Kidney (tissue), 14 donors: Measurements from ENCODE around the gene YBX1. TPM values are rescaled to one million over a fixed set of nuclear protein-coding genes. Genes with fewer than 3 reads are reported as not detected.

ENCODE experiments used
- DNase-seq, 5 donors: peaks; one replicate each; pipeline ENCODE4 v3.0.0-alpha.2; 2013 to 2020
- FAIRE-seq: peaks from 2 replicates; lab custom pipeline; 2012; peaks lifted over from hg19 to GRCh38; lab: Jason Lieb, UNC
- H3K27ac ChIP-seq, 2 donors: one replicate each; pipeline ENCODE4 v1.7.0; 2013; ENCODE audit warnings: low read depth in 2 of 2, low read length in 2 of 2, inconsistent platforms in 1 of 2
- H3K27me3 ChIP-seq: one replicate; pipeline ENCODE4 v1.7.1; 2013; ENCODE audit warnings: low read length, inconsistent platforms; ENCODE audit not compliant: control insufficient read depth, insufficient read depth
- H3K36me3 ChIP-seq, 3 donors: one replicate each; pipeline versions ENCODE4 v1.7.0 to v1.7.1; 2013; ENCODE audit warnings: low read length in 3 of 3, control low read depth in 1 of 3, inconsistent platforms in 1 of 3; ENCODE audit not compliant: insufficient read depth in 3 of 3, control insufficient read depth in 2 of 3
- H3K4me1 ChIP-seq, 3 donors: one replicate each; pipeline versions ENCODE4 v1.7.0 to v1.7.1; 2013; ENCODE audit warnings: low read length in 3 of 3, inconsistent platforms in 1 of 3, low read depth in 1 of 3; ENCODE audit not compliant: control insufficient read depth in 2 of 3, insufficient read depth in 2 of 3
- H3K4me3 ChIP-seq, 3 donors: one replicate each; pipeline versions ENCODE4 v1.7.0 to v1.8.1; 2013; ENCODE audit warnings: low read length in 3 of 3, control low read depth in 1 of 3, inconsistent platforms in 1 of 3
- H3K9ac ChIP-seq, 3 donors: one replicate each; pipeline versions ENCODE4 v1.7.0 to v1.7.1; 2013; ENCODE audit warnings: low read length in 3 of 3, control low read depth in 1 of 3, inconsistent platforms in 1 of 3
- H3K9me3 ChIP-seq, 3 donors: one replicate each; pipeline versions ENCODE4 v1.7.0 to v1.7.1; 2013; ENCODE audit warnings: low read length in 3 of 3, control low read depth in 1 of 3, inconsistent platforms in 1 of 3; ENCODE audit not compliant: control insufficient read depth in 2 of 3, insufficient read depth in 1 of 3
- intact Hi-C: fragments of 100-400 bp; cut with DNase I; formaldehyde crosslinking; loops from one replicate; pipeline ENCODE4 v1.11.1; 2022
- polyA plus RNA-seq: library from polyadenylated mRNA; stranded (reverse); fragments of 350-450 nt; fragmentation: Illumina TruSeq; extraction: RNeasy Lipid Tissue Mini Kit (QIAGEN cat#74804); gene quantifications from one replicate; pipeline ENCODE4 v1.2.3, GENCODE V29; 2014; ENCODE audit warnings: low read depth, low replicate concordance; ENCODE audit not compliant: insufficient read depth
- total RNA-seq: library from RNA; stranded (reverse); fragmentation: NEBNext Ultra II Directional; extraction: Animal tissue kit (Norgen Biotek cat#: 25700); gene quantifications from one replicate; pipeline ENCODE4 v1.2.1, GENCODE V29; 2021
- TF ChIP-seq, protein P1 (sequence below): IDR thresholded peaks from 3 replicates; pipeline ENCODE4 v1.5.1; 2012; ENCODE audit warnings: mild to moderate bottlenecking, moderate library complexity, borderline replicate concordance; ENCODE audit not compliant: insufficient read depth; ENCODE audit errors: extremely low read depth
- donor health status: control.
- donor health status: control.
- donor health status: control.
- donor health status: control.
- donor health status: control.
- donor health status: DM: yes; HTN: yes; CAD: no.
- donor health status: Normal renal cell carcinoma (clear cell type).

The YBX1 gene
- total and polyA plus RNA-seq, 2 donors from 2014 or later: 395 to 418 TPM

DNA sequence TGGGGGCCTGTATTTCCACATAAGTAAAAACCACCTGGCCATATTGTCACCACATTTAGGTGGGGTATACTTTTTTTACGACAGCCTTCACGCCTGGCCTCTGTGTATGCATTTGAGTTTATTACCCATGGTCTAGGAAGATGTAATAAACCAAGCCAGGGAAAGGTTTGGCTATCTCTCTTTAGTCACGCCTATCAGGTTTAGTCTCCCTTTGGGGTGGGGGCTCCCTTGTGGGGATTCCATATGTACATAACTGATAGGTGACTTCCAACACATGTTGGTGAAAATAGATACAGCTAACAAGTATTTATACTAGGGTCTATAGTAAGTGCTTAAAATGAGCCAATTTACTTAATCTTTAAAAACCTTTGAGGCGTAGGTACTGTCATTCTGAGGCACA lies 4.2 kb downstream of the YBX1 start:
- Histone ChIP-seq H3K36me3 (peaks cover 0 to 2% (median 0%) of the 10 kb centered on the region in 3 donors), H3K9me3 (no peaks in the 10 kb centered on the region), H3K9ac (no peak overlapping the region), H3K4me1 (peaks cover 0 to 32% (median 22%) of the 10 kb centered on the region in 3 donors), H3K27me3 (no peaks in the 10 kb centered on the region), H3K27ac (no peak overlapping the region), H3K4me3 (no peak overlapping the region)
- TF ChIP-seq, protein P1, sequence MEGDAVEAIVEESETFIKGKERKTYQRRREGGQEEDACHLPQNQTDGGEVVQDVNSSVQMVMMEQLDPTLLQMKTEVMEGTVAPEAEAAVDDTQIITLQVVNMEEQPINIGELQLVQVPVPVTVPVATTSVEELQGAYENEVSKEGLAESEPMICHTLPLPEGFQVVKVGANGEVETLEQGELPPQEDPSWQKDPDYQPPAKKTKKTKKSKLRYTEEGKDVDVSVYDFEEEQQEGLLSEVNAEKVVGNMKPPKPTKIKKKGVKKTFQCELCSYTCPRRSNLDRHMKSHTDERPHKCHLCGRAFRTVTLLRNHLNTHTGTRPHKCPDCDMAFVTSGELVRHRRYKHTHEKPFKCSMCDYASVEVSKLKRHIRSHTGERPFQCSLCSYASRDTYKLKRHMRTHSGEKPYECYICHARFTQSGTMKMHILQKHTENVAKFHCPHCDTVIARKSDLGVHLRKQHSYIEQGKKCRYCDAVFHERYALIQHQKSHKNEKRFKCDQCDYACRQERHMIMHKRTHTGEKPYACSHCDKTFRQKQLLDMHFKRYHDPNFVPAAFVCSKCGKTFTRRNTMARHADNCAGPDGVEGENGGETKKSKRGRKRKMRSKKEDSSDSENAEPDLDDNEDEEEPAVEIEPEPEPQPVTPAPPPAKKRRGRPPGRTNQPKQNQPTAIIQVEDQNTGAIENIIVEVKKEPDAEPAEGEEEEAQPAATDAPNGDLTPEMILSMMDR: no peak
- no peak for DNase-seq
- intact Hi-C loops: no loop called here
- FAIRE-seq: no peak

DNA sequence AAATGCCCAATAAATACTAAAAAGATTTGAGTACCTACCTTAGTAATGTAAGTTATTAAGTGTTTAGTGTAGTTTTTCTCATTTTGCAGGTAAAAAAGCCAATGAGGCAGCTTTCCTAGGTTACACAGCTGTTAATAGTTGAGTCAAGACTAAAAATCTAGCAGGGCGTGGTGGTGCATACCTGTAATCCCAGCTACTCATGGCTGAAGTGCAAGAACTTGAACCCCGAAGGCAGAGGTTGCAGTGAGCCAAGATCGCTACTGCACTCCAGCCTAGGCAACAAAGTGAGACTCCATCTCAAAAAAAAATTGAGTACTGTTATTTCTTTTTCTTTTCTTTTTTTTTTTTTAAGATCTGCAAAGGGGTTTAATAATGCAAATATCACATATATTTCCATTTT lies 7.7 kb downstream of the YBX1 start:
- Histone ChIP-seq H3K27me3 (no peaks in the 10 kb centered on the region), H3K4me1 (peaks cover 3 to 42% (median 20%) of the 10 kb centered on the region in 3 donors), H3K9ac (no peak overlapping the region), H3K9me3 (no peaks in the 10 kb centered on the region), H3K36me3 (peaks cover 0 to 2% (median 0%) of the 10 kb centered on the region in 3 donors), H3K4me3 (no peak overlapping the region), H3K27ac (no peak overlapping the region)
- TF ChIP-seq, protein P1: no peak
- intact Hi-C loops: no loop called here
- FAIRE-seq (no peak), DNase-seq (no peak)

DNA sequence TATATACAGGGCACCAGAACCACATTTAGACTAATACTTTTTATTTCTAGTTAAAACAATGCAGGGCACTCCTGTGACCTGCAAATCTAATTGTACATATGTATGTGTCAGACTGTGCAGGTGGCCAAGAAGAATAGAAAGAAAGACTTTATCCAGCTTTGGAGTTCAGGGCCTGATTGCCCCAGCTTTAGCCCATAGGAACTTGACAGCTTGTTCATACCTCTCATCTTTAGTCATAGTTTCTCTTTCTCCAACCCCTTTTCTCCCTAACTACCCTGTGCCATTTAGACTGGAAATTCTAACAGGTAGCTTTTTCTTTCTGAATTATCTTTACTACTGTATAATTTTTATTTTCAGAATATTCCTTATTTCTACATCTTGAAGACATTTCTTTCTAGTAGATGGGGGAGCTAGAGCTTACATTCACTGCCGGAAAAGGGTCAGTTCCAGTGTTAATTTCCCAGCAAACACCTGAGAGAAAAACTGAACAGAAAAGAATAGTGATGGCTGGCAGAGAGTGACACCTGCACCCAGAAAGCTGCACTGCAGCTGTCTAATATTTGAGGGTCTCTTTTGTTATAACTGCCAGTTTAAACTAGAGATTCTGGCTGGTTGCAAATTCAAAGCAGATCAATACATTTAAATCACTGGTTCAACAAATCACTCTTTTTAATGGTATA lies 8.4 kb downstream of the YBX1 start:
- no peak for DNase-seq
- Histone ChIP-seq H3K9me3 (no peaks in the 10 kb centered on the region), H3K4me1 (peaks cover 3 to 42% (median 19%) of the 10 kb centered on the region in 3 donors), H3K4me3 (no peak overlapping the region), H3K27me3 (no peaks in the 10 kb centered on the region), H3K36me3 (peaks cover 0 to 2% (median 0%) of the 10 kb centered on the region in 3 donors), H3K27ac (no peak overlapping the region), H3K9ac (no peak overlapping the region)
- intact Hi-C loops: no loop called here
- FAIRE-seq: no peak
- TF ChIP-seq, protein P1: no peak

DNA sequence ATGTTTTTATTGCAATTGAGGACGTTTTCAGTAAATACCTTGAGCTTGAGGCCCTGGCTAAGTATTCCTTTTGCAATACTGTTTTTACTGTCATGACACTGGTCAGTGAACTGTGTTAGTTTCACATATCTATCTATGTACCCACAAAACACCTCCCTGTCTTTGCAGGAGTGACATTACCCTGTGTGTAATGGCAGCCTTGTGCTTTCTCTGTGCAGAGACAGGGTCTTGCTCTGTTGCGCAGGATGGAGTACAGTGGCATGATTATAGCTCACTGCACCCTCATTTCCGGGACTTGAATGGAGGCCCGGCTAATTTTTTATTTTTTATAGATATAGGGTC lies 8.9 kb downstream of the YBX1 start:
- Histone ChIP-seq H3K9me3 (no peaks in the 10 kb centered on the region), H3K27ac (no peak overlapping the region), H3K36me3 (peaks cover 0 to 2% (median under 1%) of the 10 kb centered on the region in 3 donors), H3K27me3 (no peaks in the 10 kb centered on the region), H3K4me1 (peaks cover 3 to 42% (median 19%) of the 10 kb centered on the region in 3 donors), H3K9ac (no peak overlapping the region), H3K4me3 (no peak overlapping the region)
- TF ChIP-seq, protein P1: no peak
- intact Hi-C loops: no loop called here
- FAIRE-seq (no peak), DNase-seq (no peak)
